HG03159 (cell line): ENCODE measurements around the gene NME7.
"Not testable (repeated sequence)": the region's sequence is repeated elsewhere in the genome, so short reads cannot be mapped to it uniquely, and the experiment has no call there.

Experiments
- ATAC-seq: cut with Tn5 transposase; IDR thresholded peaks from one replicate; pipeline ENCODE4 v1.9.1; 2021; ENCODE audit warnings: mild to moderate bottlenecking, moderate library complexity; ENCODE audit not compliant: unreplicated experiment

The NME7 gene

DNA sequence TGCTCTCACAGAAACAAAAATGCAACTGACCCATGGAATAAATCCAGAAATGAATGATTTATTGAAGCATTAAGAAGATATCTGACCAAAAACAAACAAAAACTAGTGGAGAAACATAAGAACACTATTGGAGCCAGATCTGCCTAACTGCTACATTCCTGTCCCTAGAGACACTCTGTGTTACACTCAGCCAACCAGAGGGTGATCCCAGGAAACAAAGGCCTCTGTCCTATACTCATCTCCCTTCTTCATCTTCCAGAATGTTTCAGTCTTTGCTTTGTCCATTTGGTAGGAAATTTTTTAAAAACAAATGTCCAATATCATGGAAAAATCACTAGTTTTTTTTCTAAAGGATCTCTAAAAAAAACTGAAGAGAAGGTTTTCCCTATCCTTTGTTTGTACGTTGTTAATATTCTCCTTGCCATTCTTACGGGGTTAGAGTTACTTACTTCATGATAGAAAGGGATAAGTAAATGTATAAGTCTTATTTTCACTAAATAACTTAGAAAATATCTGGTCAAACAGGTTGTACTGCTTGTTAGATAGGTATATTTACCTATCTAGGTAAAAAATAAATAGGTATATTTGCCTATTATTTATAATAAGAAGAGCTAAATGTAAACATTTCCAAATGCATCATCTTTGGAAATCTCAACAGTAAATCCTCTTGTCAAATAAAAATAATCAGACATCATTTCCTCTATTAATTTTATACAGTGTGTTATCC, 59.1 kb downstream of the NME7 start:
- no peak for ATAC-seq

DNA sequence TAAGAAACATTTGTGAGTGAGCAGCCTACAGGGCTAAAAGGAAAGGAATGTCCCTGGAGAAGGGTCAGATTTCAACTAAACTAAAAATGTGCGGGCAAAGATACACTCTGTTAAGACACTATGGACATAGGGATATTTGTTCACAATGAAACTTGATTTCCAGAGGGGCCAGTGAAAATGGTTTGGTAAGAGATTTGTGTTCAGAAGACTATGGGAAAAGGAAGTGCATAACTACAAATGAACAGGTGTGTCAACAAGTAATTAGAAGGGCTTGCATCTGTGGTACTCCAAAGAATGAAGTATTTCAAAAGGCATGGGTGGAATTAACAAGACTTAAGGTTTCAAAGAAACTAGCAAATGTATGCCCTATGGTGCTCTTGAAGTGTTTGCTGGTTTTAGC, 60.4 kb downstream of the NME7 start:
- no peak for ATAC-seq

- no peak for ATAC-seq
Observed at GRCh38 chr1:169305948-169306347, 61.6 kb downstream of the NME7 start.

GRCh38 chr1:169305356-169305755, 62.2 kb downstream of the NME7 start:
- ATAC-seq: no peak

DNA sequence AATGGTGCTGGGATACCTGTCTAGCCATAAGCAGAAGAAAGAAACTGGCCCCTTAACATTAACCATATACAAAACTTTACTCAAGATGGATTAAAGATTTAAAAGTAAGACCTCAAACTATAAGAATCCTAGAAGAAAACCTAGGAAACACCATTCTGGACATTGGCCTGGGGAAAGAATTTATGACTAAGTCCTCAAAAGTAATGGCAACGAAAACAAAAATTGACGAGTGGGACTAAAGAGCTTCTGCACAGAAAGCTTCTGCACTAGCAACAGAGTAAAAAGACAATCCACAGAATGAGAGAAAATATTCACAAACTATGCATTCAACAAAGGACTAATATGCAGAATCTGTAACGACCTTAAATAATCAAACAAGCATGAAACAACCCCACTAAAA, 66.7 kb downstream of the NME7 start:
- ATAC-seq: no peak

GRCh38 chr1:169298441-169298840, 69.2 kb downstream of the NME7 start:
- ATAC-seq: no peak

GRCh38 chr1:169295846-169296245, 71.8 kb downstream of the NME7 start:
- no peak for ATAC-seq

GRCh38 chr1:169295425-169295824, 72.2 kb downstream of the NME7 start:
- ATAC-seq: no peak

GRCh38 chr1:169289016-169289415, 78.6 kb downstream of the NME7 start:
- no peak for ATAC-seq

- ATAC-seq: no peak
Observed at GRCh38 chr1:169288011-169288414, 79.6 kb downstream of the NME7 start.

DNA sequence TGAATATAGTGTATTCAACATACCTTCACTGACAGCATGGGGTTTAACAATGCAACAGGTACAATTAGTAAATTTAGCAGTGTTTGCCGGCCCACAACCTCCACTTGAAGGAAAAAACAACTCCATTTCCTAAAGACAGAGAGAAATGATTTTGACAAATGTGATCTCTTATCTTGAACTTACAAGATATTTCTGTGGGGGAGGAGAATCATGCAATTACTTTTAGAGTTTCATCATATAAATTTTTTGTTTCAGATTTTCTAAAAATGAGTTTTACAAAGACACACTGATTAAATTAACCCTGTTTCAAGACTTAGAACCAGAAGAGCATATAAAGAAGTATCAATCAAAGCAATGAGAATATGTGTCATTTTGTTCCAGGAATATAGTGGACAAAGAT, 80.3 kb downstream of the NME7 start:
- ATAC-seq: no peak

DNA sequence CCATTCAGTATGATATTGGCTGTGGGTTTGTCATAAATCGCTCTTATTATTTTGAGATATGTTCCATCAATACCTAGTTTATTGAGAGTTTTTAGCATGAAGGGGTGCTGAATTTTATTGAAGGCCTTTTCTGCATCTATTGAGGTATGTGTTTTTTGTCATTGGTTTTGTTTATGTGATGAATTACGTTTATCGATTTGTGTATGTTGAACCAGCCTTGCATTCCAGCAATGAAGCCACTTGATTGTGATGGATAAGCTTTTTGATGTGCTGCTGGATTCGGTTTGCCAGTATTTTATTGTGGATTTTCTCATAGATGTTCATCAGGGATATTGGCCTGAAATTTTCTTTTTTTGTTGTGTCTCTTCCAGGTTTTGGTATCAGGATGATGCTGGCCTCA, 86.0 kb downstream of the NME7 start:
- not testable (repeated sequence) for ATAC-seq

DNA sequence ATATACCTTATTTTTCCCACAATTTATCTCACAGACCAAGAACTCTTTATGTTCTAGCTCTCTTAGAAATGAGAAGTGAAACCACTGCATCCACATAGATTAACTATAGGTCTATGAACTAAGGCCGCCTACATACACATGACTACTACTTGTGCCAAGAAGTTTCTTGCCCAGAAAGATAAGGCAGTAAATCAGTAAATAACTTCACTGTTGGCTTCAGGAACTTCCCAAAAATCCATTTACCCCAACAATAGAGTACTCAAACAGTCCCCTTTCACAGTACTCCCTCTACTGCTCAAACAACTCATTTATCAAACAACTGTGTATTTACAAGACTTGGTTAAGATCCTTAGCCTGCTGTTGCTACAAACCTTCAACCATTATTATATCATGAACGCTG, 96.5 kb downstream of the NME7 start:
- peak; percentile 75 for ATAC-seq

DNA sequence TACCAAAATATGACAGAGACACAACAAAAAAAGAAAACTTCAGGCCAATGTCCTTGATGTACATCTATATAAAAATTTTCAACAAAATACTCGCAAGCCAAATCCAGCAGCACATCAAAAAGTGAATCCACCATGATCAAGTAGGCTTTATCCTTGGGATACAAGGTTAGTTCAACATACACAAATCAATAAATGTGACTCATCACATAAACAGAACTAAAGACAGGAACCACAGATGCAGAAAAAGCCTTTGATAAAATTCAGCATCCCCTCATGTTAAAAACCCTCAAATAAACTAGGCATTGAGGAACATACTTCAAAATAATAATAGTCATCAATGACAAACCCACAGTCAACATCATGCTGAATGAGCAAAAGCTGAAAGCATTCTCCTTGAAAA, 101.5 kb downstream of the NME7 start:
- no peak for ATAC-seq

- ATAC-seq: no peak
Observed at GRCh38 chr1:169263059-169263458, 104.5 kb downstream of the NME7 start.

DNA sequence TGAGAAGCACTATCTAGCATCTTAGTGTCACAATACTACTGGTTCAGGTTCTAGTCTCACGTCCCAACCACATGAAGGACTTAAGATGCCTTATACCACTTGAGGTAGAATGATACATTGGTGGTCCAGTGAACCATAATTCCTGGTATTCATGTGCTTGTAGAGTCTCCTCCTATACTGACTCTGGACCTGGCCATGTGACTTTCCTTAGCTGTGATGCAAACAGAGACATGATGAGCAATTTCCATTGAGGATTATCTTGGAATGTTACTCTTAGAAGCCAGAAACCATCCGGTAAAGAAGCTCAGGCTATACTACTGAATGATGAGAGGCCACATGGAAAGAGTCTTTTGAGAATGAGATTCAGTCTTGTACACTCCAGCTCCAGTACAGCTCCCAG, 105.7 kb downstream of the NME7 start:
- no peak for ATAC-seq

- ATAC-seq: no peak
Observed at GRCh38 chr1:169260478-169261151, 107.0 kb downstream of the NME7 start.

- no peak for ATAC-seq
Observed at GRCh38 chr1:169259816-169260215, 107.8 kb downstream of the NME7 start.

- no peak for ATAC-seq
Observed at GRCh38 chr1:169250795-169251194, 116.8 kb downstream of the NME7 start.

GRCh38 chr1:169250022-169250421, 117.6 kb downstream of the NME7 start:
- ATAC-seq: no peak

DNA sequence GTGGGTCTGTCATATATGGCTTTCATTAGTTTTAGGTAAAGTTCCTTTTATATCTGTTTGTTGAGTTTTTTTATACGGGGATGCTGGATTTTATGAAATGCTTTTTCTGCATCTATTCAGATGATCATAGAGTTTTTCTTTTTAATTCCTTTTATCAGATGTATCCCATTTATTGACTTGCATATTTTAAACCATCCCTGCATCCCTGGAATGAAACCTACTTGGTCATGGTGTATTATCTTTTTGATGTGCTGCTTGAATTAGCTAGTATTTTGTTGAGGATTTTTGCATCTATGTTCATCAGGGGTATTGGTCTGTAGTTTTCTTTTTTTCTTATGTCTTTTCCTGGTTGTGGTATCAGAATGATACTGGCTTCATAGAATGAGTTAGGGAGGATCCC, 118.0 kb downstream of the NME7 start:
- ATAC-seq: no peak

DNA sequence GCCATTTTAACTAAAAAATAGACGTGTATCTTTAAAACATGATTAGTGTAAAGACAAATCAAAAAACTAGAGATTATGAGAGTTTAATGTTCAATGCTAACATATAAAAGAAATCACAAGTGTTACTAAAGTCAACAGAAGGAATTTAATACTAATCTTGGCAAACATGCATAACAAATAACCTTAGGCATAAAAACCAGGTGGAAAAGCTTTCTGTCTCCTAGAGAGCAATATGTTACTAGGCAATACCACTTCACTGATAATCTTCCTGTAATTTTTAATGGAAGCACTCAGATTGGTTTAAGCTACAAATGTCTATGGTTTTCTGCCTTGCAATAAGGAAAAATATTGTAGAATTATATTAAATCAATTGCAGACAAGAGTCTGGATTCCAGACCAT, 121.9 kb downstream of the NME7 start:
- ATAC-seq: no peak
